HG02885 (cell line): Measurements from ENCODE around the gene INPP5B.
"Not testable (repeated sequence)": the region's sequence is repeated elsewhere in the genome, so short reads cannot be mapped to it uniquely, and the experiment has no call there.

Experiments used
- ATAC-seq: cut with Tn5 transposase; IDR thresholded peaks from one replicate; pipeline ENCODE4 v1.9.1; 2021; ENCODE audit warnings: mild to moderate bottlenecking; ENCODE audit not compliant: unreplicated experiment, poor library complexity

Gene INPP5B

DNA sequence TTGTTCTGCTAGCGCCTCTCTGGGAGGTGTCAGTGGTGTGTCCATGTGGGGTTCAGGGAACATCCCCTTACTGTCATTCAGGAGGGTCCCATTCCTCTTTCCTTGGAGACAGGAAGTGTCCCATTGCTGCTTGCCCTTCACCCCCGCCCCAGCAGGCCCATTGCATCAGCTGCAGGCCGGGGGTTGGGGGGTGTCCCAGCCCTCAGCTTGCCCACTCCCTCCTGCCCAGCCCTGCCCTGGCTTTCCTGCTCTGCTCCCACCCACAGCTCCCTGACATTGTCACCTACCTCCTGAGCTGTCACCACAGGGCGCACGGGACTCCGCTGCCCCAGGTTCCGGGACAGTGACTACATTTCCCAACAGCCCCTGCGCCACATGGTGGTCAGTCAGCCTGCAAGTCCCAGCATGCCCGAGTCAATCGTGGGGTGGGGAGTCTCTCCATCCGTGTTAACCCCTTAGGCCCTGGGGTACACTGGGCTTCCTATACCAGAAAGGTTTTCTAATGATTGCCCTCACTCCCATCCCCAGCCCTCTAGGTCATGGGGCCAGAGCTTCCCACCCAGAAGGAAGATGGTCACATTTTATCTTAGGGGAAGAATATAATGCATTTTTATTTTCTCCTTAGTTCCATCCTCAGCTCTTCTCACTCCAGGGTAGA, at the start of gene INPP5B:
Gene INPP5B (minus strand): TSS at position 351 of the 658 bp plus-strand sequence. CDS start 745 bp downstream, outside the sequence.
- ATAC-seq: peak; percentile 89

GRCh38 chr1:37995751-37996345, 49.0 kb upstream of the INPP5B start:
- peak; percentile 63 for ATAC-seq

GRCh38 chr1:37994886-37995566, 48.2 kb upstream of the INPP5B start:
- ATAC-seq: no peak

DNA sequence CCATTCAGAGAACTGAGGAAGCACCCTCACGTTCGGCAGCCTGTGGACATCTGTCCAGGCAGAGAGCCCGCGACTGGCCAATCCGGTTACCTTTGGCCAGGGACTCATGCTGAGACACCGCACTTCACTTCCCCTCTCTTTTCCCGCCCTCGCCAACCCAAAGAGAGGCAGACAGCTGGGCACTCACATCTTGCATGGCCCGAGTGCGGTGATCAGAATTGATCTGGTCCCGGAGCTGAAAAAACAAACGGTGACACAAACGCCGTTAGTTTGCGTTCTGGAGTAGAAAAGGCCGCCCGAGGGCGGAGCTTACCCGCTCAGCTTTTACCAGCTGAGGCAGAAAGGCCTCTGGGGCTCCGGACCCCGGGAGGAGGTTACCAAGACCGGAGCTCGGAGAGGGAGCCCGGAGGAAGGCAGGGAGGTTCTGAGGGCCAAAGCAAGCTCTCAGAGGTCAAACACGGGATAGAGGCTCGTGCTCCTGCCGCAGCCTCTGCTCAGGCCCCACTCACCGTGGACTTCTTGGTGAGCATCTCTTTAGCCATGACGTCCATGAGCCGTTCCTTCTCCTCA, 42.6 kb upstream of the INPP5B start:
- peak; percentile 33 for ATAC-seq

DNA sequence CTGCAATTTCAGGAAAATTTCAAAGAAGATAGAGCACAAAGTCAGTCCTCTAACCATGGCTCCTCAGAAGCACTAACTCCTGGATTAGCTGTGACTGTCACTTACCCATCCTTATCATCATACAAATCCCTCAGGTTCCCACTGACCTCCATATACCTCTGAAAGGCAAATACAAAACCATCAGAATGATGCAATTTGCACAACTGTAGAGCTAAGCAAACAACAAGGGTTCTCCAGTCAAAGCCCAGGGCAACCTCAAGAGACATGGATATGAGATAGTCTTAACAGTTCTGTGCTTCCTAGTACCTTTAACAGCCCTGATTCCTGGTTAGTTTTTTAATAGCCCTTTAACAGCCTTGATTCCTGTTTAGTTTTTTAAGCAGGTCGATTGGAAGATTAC, 40.8 kb upstream of the INPP5B start:
- no peak for ATAC-seq

- ATAC-seq: no peak
Measured at GRCh38 chr1:37983546-37983945, 36.7 kb upstream of the INPP5B start.

DNA sequence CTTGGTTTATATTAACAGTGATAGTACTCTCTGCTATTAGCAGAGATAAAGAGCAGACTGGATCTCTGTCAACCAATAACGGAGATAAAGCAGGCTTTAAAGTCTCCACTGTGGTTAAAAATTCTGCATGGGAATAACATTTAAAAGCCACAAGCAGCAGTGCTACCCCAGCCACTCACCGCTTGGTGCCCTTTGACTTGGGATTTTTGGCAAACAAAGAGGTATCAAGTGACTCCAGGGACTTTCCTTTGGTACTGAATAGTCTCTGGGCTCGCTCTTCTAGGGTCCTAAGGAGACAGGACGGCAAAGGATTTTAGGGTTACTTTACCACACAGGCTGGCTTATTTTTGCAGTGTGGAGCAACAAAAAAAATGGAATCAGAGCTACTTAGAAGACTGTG, 31.7 kb upstream of the INPP5B start:
- ATAC-seq: no peak

- ATAC-seq: not testable (repeated sequence)
Measured at GRCh38 chr1:37975083-37975482, 28.2 kb upstream of the INPP5B start.

DNA sequence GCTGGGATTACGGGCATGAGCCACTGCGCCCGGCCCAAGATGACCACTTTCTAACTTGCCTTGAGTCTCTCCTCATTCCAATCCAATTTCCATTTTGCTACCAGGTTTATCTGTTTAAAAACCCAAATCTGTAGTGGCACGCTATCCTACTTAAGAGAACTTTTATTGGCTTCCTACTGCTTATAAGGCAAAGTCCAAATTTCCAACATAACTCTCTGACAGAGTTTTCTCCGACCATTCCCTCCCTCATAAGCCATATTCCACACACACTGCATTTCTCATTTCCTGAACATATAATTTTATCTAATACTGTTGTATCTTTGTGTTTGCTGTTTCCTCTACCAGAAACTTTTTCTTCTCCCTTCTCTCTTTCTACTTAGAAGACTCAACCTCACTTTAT, 27.7 kb upstream of the INPP5B start:
- ATAC-seq: no peak

DNA sequence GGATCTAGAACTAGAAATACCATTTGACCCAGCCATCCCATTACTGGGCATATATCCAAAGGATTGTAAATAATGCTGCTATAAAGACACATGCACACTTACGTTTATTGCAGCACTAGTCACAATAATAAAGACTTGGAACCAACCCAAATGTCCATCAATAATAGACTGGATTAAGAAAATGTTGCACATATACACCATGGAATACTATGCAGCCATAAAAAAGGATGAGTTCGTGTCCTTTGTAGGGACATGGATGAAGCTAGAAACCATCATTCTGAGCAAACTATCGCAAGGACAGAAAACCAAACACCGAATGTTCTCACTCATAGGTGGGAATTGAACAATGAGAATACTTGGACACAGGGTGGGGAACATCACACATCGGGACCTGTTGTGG, 26.8 kb upstream of the INPP5B start:
- not testable (repeated sequence) for ATAC-seq

GRCh38 chr1:37965301-37965700, 18.4 kb upstream of the INPP5B start:
- no peak for ATAC-seq

- not testable (repeated sequence) for ATAC-seq
Measured at GRCh38 chr1:37964106-37964505, 17.3 kb upstream of the INPP5B start.

GRCh38 chr1:37958690-37959089, 11.8 kb upstream of the INPP5B start:
- no peak for ATAC-seq

DNA sequence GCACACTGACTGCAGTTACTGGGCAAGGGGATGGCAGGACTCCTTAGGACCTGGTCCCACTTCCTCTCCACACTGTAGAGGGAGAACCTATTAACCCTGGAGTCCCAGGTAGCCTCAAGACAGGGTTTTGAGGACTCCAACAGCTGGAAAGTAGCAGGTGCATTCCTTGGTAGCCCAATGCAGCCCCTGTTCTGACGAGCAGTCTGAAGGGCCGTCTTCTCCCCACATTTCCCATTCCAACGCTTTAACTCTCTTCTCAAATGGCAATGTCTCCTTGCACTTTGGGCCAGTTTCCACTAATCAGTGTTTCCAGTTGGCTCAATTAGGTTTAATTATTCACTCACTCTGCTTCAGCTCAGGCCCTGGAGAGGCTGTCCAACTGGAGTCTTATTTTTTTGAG, 8.8 kb upstream of the INPP5B start:
- ATAC-seq: no peak

DNA sequence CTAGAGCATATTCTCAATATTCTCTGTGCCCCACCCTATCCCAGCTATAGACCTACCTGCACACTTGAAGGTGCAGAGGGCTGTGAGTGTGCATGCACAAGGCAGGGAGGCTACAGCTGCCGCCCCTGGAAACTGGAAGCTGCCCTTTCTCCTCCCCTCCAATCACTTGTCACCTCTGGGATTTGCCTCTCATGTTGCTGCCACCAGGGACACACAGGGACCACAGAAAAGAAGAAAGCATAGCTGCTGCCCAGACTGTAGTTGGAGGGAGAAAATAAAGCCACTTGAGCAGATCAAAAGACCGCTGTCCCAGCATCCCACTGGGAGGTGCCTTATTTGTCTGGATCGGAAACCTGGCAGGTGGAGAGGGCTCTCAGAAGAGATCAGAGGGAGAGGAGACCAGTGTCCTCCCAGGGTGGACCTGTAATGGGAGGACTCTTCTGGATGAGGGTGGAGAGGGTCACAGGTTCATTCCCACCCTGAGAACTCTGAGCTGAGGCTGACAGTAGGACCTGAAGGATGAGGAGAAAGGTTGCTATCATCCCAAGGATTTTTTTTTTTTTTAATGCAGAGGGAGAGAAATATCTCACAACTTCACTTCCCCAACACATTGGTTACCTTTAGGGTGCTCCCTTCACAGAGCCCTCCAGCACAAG, 7.6 kb upstream of the INPP5B start:
- ATAC-seq: no peak

DNA sequence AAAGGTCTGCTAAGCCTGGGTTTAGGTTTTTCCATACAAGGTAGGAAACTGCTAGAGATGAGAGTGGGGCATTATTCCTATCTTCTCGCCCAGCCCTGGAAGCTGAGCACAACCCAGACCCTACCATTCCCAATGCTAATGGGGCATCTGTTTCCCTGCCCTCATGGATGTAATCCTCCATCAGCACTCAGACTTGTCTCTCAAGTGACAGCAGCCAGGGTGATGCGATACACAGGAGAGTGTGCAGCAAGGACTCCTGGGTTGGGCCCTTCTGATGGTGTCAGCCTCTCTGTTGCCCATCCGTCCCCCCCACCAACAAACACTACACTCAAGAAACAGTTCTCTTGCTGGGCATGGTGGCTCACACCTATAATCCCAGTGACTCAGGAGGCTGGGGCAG, 5.9 kb upstream of the INPP5B start:
- ATAC-seq: no peak

GRCh38 chr1:37951783-37952624, 5.2 kb upstream of the INPP5B start:
- no peak for ATAC-seq

DNA sequence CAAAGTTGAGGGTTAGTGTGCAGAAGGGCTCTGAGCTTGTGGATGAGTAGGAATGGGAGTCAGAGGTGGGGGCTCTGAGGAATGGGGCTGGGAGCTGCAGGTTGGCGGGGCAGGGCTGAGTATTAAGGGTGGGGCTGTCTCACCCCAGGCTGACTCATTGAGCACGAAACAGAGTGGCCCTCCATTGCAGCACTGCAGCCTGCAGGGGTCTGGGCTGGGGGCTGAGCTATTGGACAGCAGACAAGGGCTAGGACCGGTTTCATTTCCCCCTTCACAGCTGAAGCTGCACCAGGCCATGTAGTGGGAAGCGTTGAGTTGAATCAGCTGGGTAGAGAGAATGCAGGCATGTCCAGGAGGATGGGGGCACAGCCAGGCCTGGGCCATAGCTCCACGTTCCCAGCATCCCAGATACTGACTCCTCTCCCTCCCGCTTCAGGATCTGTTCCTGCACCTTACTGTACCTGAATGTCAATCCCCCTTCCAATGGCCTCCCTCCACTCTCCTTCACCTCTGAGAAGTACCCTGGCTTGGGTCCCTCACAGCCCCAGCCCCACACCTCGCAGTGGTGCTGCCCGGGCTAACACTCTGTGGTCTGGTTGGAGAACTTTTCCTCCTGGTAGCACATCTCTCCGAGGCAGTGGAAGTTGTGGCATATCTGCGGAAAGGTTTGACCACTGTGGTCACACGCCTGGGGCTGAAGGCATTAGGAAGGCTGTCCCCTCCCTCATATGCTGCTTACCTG, 4.4 kb upstream of the INPP5B start:
- no peak for ATAC-seq

- no peak for ATAC-seq
Measured at GRCh38 chr1:37949524-37950152, 2.8 kb upstream of the INPP5B start.
